GM23338 (cell line): ENCODE measurements around the gene BBLN. TPM values are rescaled to one million over a fixed set of nuclear protein-coding genes. Genes with fewer than 3 reads are reported as not detected.

ENCODE experiments used
- ATAC-seq: fragments of 200-7000 bp; cut with Tn5 transposase; 3 replicates; pipeline ENCODE4 v1.9.1; 2020
- DNase-seq: peaks from one replicate; pipeline ENCODE4 v3.0.0-alpha.2; 2015; ENCODE audit warnings: low spot score
- H2AFZ ChIP-seq: fragments of 200-600 bp; sonication (generic); 2 replicates; pipeline ENCODE4 v1.8.0; 2016; ENCODE audit warnings: antibody characterized with exemption, mild to moderate bottlenecking, moderate library complexity
- H3F3A ChIP-seq: fragments of 200-600 bp; sonication (generic); replicated peaks from 2 replicates; pipeline ENCODE4 v1.8.0; 2017; ENCODE audit warnings: antibody characterized with exemption, mixed run types, low read depth
- H3K27ac ChIP-seq: fragments of 200-600 bp; sonication (generic); 2 replicates; pipeline ENCODE4 v1.6.1; 2016; ENCODE audit warnings: low read depth
- H3K27me3 ChIP-seq: fragments of 200-600 bp; sonication (generic); 2 replicates; pipeline ENCODE4 v1.8.0; 2016; ENCODE audit warnings: mild to moderate bottlenecking, mixed run types, moderate library complexity; ENCODE audit not compliant: insufficient read depth
- H3K36me3 ChIP-seq: fragments of 200-600 bp; sonication (generic); 2 replicates; pipeline ENCODE4 v1.8.0; 2016; ENCODE audit warnings: mild to moderate bottlenecking; ENCODE audit not compliant: insufficient read depth
- H3K4me1 ChIP-seq: fragments of 200-600 bp; sonication (generic); 2 replicates; pipeline ENCODE4 v1.8.0; 2016; ENCODE audit warnings: mild to moderate bottlenecking, moderate library complexity; ENCODE audit not compliant: insufficient read depth
- H3K4me2 ChIP-seq: fragments of 200-600 bp; sonication (generic); 2 replicates; pipeline ENCODE4 v1.7.1; 2017; ENCODE audit warnings: mixed run types
- H3K4me3 ChIP-seq: fragments of 200-600 bp; sonication (generic); 2 replicates; pipeline ENCODE4 v1.6.1; 2016; ENCODE audit warnings: mixed run types
- H3K79me2 ChIP-seq: fragments of 200-600 bp; sonication (generic); replicated peaks from 2 replicates; pipeline ENCODE4 v1.8.0; 2017; ENCODE audit warnings: mild to moderate bottlenecking; ENCODE audit not compliant: insufficient read depth
- H3K9me2 ChIP-seq: fragments of 200-600 bp; sonication (generic); 2 replicates; pipeline ENCODE4 v1.8.0; 2017; ENCODE audit not compliant: insufficient read depth
- H4K20me1 ChIP-seq: fragments of 200-600 bp; sonication (generic); replicated peaks from 2 replicates; pipeline ENCODE4 v1.8.0; 2017; ENCODE audit warnings: mild to moderate bottlenecking; ENCODE audit not compliant: insufficient read depth
- H3K27ac Mint-ChIP-seq: 2 replicates; pipeline ENCODE4 v1.8.0; 2020; ENCODE audit warnings: inconsistent platforms, mild to moderate bottlenecking, moderate library complexity, mixed read lengths
- H3K27me3 Mint-ChIP-seq: 3 replicates; pipeline ENCODE4 v1.8.0; 2022; ENCODE audit warnings: low read depth, mild to moderate bottlenecking, moderate library complexity, mixed read lengths, inconsistent platforms; ENCODE audit not compliant: insufficient read depth, poor library complexity
- H3K36me3 Mint-ChIP-seq: 3 replicates; pipeline ENCODE4 v1.8.0; 2021; ENCODE audit warnings: low read depth, mild to moderate bottlenecking, inconsistent platforms, moderate library complexity, mixed read lengths
- H3K4me1 Mint-ChIP-seq: 3 replicates; pipeline ENCODE4 v1.8.0; 2020; ENCODE audit warnings: mild to moderate bottlenecking, inconsistent platforms, mixed read lengths
- H3K4me3 Mint-ChIP-seq: 3 replicates; pipeline ENCODE4 v1.8.0; 2021; ENCODE audit warnings: moderate library complexity, mild to moderate bottlenecking, inconsistent platforms, mixed read lengths
- H3K9me3 Mint-ChIP-seq: 3 replicates; pipeline ENCODE4 v1.8.0; 2020; ENCODE audit warnings: moderate library complexity, mild to moderate bottlenecking, inconsistent platforms, mixed read lengths
- CREB1 ChIP-seq: fragments of 250-450 bp; sonication (Bioruptor Pico); IDR thresholded peaks from 2 replicates; pipeline ENCODE4 v1.5.0; 2020; ENCODE audit warnings: low read depth, mild to moderate bottlenecking, moderate library complexity
- EZH2 ChIP-seq: fragments of 200-600 bp; sonication (generic); IDR thresholded peaks from one replicate; pipeline ENCODE4 v1.8.0; 2017; ENCODE audit warnings: antibody characterized with exemption, mild to moderate bottlenecking, low read depth; ENCODE audit not compliant: unreplicated experiment
- EZH2phosphoT487 ChIP-seq: fragments of 200-600 bp; sonication (generic); IDR thresholded peaks from one replicate; pipeline ENCODE4 v1.8.1; 2018; ENCODE audit warnings: antibody characterized with exemption; ENCODE audit not compliant: unreplicated experiment
- JUNB ChIP-seq: IDR thresholded peaks from one replicate; pipeline ENCODE4 v1.6.1; 2016; ENCODE audit warnings: antibody characterized with exemption; ENCODE audit not compliant: unreplicated experiment
- NANOG ChIP-seq: IDR thresholded peaks from 2 replicates; pipeline ENCODE4 v1.6.1; 2016; ENCODE audit warnings: antibody characterized with exemption, borderline replicate concordance
- POLR2AphosphoS5 ChIP-seq: IDR thresholded peaks from 2 replicates; pipeline ENCODE4 v1.6.1; 2016; ENCODE audit warnings: antibody characterized with exemption, low read depth
- ZNF114 ChIP-seq: fragments of 250-450 bp; sonication (Bioruptor Pico); IDR thresholded peaks from 2 replicates; pipeline ENCODE4 v1.5.0; 2020; ENCODE audit warnings: mild to moderate bottlenecking, moderate library complexity
- ZNF331 ChIP-seq: fragments of 250-450 bp; sonication (Bioruptor Pico); IDR thresholded peaks from 2 replicates; pipeline ENCODE4 v1.5.0; 2020; ENCODE audit warnings: low read depth, mild to moderate bottlenecking, moderate library complexity
- polyA plus RNA-seq: library from polyadenylated mRNA; unstranded; fragments of >200 nt; fragmentation: Nextera tagmentation; extraction: Ambion mirVana; gene quantifications from 2 replicates; pipeline ENCODE4 v1.2.1, GENCODE V29; 2016
- total RNA-seq: library from RNA; depleted of rRNA; stranded (reverse); fragments of >200 nt; shearing (Covaris generic); gene quantifications from 2 replicates; pipeline ENCODE4 v1.2.3, GENCODE V29; 2014
- TF ChIP-seq, protein P1 (sequence below), 2 experiments: fragments of 200-600 bp in 1 of 2; sonication (generic) in 1 of 2; conservative IDR thresholded peaks; 2 replicates each; pipeline versions ENCODE4 v1.5.1 to v1.6.1; 2016 to 2017; ENCODE audit warnings: antibody characterized with exemption in 2 of 2, low read depth in 2 of 2, mild to moderate bottlenecking in 2 of 2, moderate library complexity in 1 of 2
- TF ChIP-seq, protein P2 (sequence below): fragments of 250-450 bp; sonication (Bioruptor Pico); IDR thresholded peaks from 2 replicates; pipeline ENCODE4 v1.5.0; 2020; ENCODE audit warnings: mild to moderate bottlenecking, moderate library complexity
- TF ChIP-seq, protein P3 (sequence below): IDR thresholded peaks from one replicate; pipeline ENCODE4 v1.6.1; 2018; ENCODE audit warnings: antibody characterized with exemption; ENCODE audit not compliant: unreplicated experiment

The BBLN gene
- total and polyA plus RNA-seq, 2 experiments from 2014 or later: 171 to 246 TPM

DNA sequence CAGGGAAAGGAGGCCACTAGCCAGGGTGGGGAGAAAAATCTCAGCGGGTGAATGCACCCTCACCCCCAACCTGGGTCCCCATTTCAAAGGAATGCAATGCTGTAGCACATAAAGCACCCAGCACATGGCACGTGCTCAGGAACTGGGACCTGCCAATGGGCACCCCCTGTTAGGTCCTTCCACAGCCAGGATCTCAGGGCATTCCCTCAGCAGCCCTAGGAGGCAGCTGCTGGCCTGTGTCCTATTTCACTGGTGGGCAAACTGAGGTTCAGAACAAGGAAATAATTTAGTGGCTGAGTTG is 51.9 kb downstream of the BBLN start:
- H3K4me1 ChIP-seq: no peaks in the 10 kb centered on the region
- TF ChIP-seq POLR2AphosphoS5 (no peak), ZNF114 (CRISPR knock-in tag) (no peak), ZNF331 (CRISPR knock-in tag) (no peak), JUNB (no peak), CREB1 (CRISPR knock-in tag) (no peak), EZH2 (no peak), EZH2phosphoT487 (no peak), NANOG (no peak)
- TF ChIP-seq, protein P1, sequence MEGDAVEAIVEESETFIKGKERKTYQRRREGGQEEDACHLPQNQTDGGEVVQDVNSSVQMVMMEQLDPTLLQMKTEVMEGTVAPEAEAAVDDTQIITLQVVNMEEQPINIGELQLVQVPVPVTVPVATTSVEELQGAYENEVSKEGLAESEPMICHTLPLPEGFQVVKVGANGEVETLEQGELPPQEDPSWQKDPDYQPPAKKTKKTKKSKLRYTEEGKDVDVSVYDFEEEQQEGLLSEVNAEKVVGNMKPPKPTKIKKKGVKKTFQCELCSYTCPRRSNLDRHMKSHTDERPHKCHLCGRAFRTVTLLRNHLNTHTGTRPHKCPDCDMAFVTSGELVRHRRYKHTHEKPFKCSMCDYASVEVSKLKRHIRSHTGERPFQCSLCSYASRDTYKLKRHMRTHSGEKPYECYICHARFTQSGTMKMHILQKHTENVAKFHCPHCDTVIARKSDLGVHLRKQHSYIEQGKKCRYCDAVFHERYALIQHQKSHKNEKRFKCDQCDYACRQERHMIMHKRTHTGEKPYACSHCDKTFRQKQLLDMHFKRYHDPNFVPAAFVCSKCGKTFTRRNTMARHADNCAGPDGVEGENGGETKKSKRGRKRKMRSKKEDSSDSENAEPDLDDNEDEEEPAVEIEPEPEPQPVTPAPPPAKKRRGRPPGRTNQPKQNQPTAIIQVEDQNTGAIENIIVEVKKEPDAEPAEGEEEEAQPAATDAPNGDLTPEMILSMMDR (conservative IDR thresholded peaks at IDR 0.05; ENCODE audit: low read depth in 2 of 2): no peak
- TF ChIP-seq, protein P2, sequence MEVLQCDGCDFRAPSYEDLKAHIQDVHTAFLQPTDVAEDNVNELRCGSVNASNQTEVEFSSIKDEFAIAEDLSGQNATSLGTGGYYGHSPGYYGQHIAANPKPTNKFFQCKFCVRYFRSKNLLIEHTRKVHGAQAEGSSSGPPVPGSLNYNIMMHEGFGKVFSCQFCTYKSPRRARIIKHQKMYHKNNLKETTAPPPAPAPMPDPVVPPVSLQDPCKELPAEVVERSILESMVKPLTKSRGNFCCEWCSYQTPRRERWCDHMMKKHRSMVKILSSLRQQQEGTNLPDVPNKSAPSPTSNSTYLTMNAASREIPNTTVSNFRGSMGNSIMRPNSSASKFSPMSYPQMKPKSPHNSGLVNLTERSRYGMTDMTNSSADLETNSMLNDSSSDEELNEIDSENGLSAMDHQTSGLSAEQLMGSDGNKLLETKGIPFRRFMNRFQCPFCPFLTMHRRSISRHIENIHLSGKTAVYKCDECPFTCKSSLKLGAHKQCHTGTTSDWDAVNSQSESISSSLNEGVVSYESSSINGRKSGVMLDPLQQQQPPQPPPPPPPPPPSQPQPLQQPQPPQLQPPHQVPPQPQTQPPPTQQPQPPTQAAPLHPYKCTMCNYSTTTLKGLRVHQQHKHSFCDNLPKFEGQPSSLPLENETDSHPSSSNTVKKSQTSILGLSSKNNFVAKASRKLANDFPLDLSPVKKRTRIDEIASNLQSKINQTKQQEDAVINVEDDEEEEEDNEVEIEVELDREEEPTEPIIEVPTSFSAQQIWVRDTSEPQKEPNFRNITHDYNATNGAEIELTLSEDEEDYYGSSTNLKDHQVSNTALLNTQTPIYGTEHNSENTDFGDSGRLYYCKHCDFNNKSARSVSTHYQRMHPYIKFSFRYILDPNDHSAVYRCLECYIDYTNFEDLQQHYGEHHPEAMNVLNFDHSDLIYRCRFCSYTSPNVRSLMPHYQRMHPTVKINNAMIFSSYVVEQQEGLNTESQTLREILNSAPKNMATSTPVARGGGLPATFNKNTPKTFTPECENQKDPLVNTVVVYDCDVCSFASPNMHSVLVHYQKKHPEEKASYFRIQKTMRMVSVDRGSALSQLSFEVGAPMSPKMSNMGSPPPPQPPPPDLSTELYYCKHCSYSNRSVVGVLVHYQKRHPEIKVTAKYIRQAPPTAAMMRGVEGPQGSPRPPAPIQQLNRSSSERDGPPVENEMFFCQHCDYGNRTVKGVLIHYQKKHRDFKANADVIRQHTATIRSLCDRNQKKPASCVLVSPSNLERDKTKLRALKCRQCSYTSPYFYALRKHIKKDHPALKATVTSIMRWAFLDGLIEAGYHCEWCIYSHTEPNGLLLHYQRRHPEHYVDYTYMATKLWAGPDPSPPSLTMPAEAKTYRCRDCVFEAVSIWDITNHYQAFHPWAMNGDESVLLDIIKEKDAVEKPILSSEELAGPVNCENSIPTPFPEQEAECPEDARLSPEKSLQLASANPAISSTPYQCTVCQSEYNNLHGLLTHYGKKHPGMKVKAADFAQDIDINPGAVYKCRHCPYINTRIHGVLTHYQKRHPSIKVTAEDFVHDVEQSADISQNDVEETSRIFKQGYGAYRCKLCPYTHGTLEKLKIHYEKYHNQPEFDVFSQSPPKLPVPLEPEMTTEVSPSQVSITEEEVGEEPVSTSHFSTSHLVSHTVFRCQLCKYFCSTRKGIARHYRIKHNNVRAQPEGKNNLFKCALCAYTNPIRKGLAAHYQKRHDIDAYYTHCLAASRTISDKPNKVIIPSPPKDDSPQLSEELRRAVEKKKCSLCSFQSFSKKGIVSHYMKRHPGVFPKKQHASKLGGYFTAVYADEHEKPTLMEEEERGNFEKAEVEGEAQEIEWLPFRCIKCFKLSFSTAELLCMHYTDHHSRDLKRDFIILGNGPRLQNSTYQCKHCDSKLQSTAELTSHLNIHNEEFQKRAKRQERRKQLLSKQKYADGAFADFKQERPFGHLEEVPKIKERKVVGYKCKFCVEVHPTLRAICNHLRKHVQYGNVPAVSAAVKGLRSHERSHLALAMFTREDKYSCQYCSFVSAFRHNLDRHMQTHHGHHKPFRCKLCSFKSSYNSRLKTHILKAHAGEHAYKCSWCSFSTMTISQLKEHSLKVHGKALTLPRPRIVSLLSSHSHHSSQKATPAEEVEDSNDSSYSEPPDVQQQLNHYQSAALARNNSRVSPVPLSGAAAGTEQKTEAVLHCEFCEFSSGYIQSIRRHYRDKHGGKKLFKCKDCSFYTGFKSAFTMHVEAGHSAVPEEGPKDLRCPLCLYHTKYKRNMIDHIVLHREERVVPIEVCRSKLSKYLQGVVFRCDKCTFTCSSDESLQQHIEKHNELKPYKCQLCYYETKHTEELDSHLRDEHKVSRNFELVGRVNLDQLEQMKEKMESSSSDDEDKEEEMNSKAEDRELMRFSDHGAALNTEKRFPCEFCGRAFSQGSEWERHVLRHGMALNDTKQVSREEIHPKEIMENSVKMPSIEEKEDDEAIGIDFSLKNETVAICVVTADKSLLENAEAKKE (CRISPR knock-in tag): no peak
- TF ChIP-seq, protein P3, sequence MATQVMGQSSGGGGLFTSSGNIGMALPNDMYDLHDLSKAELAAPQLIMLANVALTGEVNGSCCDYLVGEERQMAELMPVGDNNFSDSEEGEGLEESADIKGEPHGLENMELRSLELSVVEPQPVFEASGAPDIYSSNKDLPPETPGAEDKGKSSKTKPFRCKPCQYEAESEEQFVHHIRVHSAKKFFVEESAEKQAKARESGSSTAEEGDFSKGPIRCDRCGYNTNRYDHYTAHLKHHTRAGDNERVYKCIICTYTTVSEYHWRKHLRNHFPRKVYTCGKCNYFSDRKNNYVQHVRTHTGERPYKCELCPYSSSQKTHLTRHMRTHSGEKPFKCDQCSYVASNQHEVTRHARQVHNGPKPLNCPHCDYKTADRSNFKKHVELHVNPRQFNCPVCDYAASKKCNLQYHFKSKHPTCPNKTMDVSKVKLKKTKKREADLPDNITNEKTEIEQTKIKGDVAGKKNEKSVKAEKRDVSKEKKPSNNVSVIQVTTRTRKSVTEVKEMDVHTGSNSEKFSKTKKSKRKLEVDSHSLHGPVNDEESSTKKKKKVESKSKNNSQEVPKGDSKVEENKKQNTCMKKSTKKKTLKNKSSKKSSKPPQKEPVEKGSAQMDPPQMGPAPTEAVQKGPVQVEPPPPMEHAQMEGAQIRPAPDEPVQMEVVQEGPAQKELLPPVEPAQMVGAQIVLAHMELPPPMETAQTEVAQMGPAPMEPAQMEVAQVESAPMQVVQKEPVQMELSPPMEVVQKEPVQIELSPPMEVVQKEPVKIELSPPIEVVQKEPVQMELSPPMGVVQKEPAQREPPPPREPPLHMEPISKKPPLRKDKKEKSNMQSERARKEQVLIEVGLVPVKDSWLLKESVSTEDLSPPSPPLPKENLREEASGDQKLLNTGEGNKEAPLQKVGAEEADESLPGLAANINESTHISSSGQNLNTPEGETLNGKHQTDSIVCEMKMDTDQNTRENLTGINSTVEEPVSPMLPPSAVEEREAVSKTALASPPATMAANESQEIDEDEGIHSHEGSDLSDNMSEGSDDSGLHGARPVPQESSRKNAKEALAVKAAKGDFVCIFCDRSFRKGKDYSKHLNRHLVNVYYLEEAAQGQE: no peak
- no peaks in the 10 kb centered on the region for H3K79me2 ChIP-seq
- no peaks in the 10 kb centered on the region for H3K27me3 ChIP-seq
- ATAC-seq: no peak
- no peaks in the 10 kb centered on the region for H3K9me3 Mint-ChIP-seq
- peaks cover 6% of the 10 kb centered on the region; the same call in 1 of the 3 replicates for H3K4me1 Mint-ChIP-seq
- no peaks in the 10 kb centered on the region for H3F3A ChIP-seq
- peaks cover 15% of the 10 kb centered on the region for H3K27me3 Mint-ChIP-seq
- H3K4me2 ChIP-seq: no peak overlapping the region
- DNase-seq: no peak
- H3K36me3 Mint-ChIP-seq: peaks cover 2% of the 10 kb centered on the region; the same call in 1 of the 3 replicates
- H3K4me3 Mint-ChIP-seq: no peak overlapping the region
- no peaks in the 10 kb centered on the region for H3K36me3 ChIP-seq
- H4K20me1 ChIP-seq: no peaks in the 10 kb centered on the region; the same call in none of the 2 replicates
- no peak overlapping the region for H3K27ac Mint-ChIP-seq
- no peak overlapping the region for H3K4me3 ChIP-seq
- no peak overlapping the region for H3K27ac ChIP-seq
- H3K9me2 ChIP-seq: no peaks in the 10 kb centered on the region
- no peak overlapping the region for H2AFZ ChIP-seq
